Measurements from ENCODE around the gene FUT7.

- TF ChIP-seq EP300 (IDR thresholded peaks at IDR 0.05) (no peak), POLR2A (IDR thresholded peaks at IDR 0.05) (no peak), CTCF (IDR thresholded peaks at IDR 0.05) (no peak), POLR2AphosphoS5 (IDR thresholded peaks at IDR 0.05) (no peak)
These were observed 21.4 kb upstream of the FUT7 start for GRCh38 chr9:137052998-137053943.
